Osteocyte (in vitro differentiated cells): ENCODE measurements around the gene DDIT3. TPM values are rescaled to one million over a fixed set of nuclear protein-coding genes. Genes with fewer than 3 reads are reported as not detected.
"Not testable (repeated sequence)": the region's sequence is repeated elsewhere in the genome, so short reads cannot be mapped to it uniquely, and the experiment has no call there.

Experiments used
- DNase-seq: peaks from one replicate; pipeline ENCODE4 v3.0.0; 2021; ENCODE audit warnings: mixed read lengths; ENCODE audit not compliant: unreplicated experiment; ENCODE audit errors: extremely low spot score
- H3K27ac Mint-ChIP-seq: one replicate; pipeline ENCODE4 v1.8.0; 2021; ENCODE audit warnings: mild to moderate bottlenecking, mixed read lengths; ENCODE audit not compliant: unreplicated experiment
- H3K27me3 Mint-ChIP-seq: one replicate; pipeline ENCODE4 v1.8.0; 2021; ENCODE audit warnings: mixed read lengths; ENCODE audit not compliant: unreplicated experiment
- H3K36me3 Mint-ChIP-seq: one replicate; pipeline ENCODE4 v1.8.0; 2021; ENCODE audit warnings: mixed read lengths; ENCODE audit not compliant: unreplicated experiment
- H3K4me1 Mint-ChIP-seq: one replicate; pipeline ENCODE4 v1.8.0; 2021; ENCODE audit warnings: mixed read lengths; ENCODE audit not compliant: unreplicated experiment
- H3K4me3 Mint-ChIP-seq: one replicate; pipeline ENCODE4 v1.8.0; 2021; ENCODE audit warnings: mild to moderate bottlenecking, moderate library complexity, mixed read lengths; ENCODE audit not compliant: unreplicated experiment
- H3K9me3 Mint-ChIP-seq: one replicate; pipeline ENCODE4 v1.8.0; 2021; ENCODE audit warnings: mixed read lengths; ENCODE audit not compliant: unreplicated experiment
- long read RNA-seq: library from polyadenylated mRNA; unstranded; transcript quantifications from one replicate; pipeline ENCODE4 v2.0.0, GENCODE V29; 2021
- total RNA-seq: library from RNA; stranded (reverse); gene quantifications from 2 replicates; pipeline ENCODE4 v1.2.1, GENCODE V29; 2021
- TF ChIP-seq, protein P1 (sequence below): fragments of 200-600 bp; sonication (generic); IDR thresholded peaks from 2 replicates; pipeline ENCODE4 v1.5.0; 2021; ENCODE audit warnings: antibody characterized with exemption, mild to moderate bottlenecking, moderate library complexity

Gene DDIT3, protein sequence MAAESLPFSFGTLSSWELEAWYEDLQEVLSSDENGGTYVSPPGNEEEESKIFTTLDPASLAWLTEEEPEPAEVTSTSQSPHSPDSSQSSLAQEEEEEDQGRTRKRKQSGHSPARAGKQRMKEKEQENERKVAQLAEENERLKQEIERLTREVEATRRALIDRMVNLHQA
- 89.9 and 95.7 TPM in 2 replicates for total RNA-seq
- long read RNA-seq, transcript DDIT3-202 (4 exons, 872 nt): minor isoform, 12 of 142 reads
- long read RNA-seq, transcript DDIT3-205 (3 exons, 951 nt): minor isoform, 37 of 142 reads
- long read RNA-seq, transcript DDIT3-201 (4 exons, 906 nt): major isoform, 79 of 142 reads
- long read RNA-seq, partial matches to known transcripts: 3 of 142 reads
- long read RNA-seq, other reads (novel, unspliced or antisense): 10 of 142 reads

DNA sequence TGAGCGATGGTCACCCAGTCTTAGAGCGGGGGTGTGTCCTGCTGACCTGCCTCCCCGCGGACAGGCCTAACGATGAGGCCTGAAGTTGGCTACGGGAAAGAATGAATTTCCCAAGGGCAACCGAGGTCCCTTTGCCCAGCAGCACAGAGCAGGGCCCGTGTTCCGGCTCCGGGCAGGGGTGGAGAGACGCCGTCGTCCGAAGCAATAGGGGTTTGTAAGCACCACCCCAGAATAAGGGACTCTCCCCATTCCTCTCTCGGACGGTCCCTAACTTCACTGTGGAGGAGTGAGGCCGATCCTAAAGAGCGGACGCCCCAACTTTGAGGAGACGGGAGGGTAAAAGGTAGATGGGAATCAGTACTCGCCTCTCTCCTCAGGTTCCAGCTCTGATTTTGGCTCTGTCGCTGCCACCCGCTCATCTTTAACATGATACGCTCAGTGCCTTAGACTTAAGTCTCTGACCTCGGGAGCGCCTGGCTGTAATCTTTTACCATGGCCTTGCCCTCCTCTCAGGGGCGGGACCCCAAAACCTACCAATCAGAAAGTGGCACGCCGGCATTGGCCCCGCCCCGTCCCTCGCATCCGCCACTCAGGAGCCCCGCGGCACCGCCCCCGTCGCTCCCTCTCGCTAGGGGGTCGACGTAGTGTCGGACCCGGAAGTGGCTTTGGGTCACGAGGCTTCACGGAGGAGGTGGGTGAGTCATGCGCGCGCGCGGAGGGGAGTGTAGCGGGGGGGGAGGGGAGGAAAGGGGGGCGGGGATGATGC, at the start of gene DDIT3:
DDIT3 (minus strand) TSS at position 462 of the 766 bp plus-strand sequence. CDS start 3,108 bp downstream, outside the sequence.
- DNase-seq: peak; percentile 100
- peak within 1 kb of the TSS; percentile 99 for H3K27ac Mint-ChIP-seq
- peaks cover 74% of the 10 kb centered on the region for H3K4me1 Mint-ChIP-seq
- no peaks in the 10 kb centered on the region for H3K27me3 Mint-ChIP-seq
- no peaks in the 10 kb centered on the region for H3K9me3 Mint-ChIP-seq
- H3K4me3 Mint-ChIP-seq: peak within 1 kb of the TSS; percentile 93
- TF ChIP-seq, protein P1, sequence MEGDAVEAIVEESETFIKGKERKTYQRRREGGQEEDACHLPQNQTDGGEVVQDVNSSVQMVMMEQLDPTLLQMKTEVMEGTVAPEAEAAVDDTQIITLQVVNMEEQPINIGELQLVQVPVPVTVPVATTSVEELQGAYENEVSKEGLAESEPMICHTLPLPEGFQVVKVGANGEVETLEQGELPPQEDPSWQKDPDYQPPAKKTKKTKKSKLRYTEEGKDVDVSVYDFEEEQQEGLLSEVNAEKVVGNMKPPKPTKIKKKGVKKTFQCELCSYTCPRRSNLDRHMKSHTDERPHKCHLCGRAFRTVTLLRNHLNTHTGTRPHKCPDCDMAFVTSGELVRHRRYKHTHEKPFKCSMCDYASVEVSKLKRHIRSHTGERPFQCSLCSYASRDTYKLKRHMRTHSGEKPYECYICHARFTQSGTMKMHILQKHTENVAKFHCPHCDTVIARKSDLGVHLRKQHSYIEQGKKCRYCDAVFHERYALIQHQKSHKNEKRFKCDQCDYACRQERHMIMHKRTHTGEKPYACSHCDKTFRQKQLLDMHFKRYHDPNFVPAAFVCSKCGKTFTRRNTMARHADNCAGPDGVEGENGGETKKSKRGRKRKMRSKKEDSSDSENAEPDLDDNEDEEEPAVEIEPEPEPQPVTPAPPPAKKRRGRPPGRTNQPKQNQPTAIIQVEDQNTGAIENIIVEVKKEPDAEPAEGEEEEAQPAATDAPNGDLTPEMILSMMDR: no peak
- peaks cover 42% of the 10 kb centered on the region for H3K36me3 Mint-ChIP-seq

DNA sequence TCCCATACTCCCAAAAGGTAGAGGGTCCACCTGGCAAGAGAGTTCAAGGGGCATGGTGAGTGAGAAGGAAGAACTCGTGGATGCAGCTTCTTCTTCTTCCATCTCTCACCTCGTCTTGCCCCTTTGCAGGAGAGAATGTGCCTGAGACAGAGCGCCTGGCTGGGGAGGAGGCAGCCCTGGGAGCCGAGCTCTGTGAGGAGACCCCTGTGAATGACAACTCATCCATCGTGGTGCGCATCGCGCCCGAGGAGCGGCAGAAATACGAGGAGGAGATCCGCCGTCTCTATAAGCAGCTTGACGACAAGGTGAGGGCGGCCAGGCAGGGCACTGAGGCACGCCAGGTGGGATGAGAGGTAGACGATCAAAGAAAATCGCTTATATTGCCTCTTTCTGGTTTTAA, 49.5 kb upstream of the DDIT3 start:
- no peak for DNase-seq
- Mint-ChIP-seq H3K4me1 (no peaks in the 10 kb centered on the region), H3K9me3 (no peaks in the 10 kb centered on the region), H3K4me3 (no peak overlapping the region), H3K36me3 (no peaks in the 10 kb centered on the region), H3K27me3 (peaks cover 3% of the 10 kb centered on the region), H3K27ac (no peak overlapping the region)
- TF ChIP-seq, protein P1: no peak

DNA sequence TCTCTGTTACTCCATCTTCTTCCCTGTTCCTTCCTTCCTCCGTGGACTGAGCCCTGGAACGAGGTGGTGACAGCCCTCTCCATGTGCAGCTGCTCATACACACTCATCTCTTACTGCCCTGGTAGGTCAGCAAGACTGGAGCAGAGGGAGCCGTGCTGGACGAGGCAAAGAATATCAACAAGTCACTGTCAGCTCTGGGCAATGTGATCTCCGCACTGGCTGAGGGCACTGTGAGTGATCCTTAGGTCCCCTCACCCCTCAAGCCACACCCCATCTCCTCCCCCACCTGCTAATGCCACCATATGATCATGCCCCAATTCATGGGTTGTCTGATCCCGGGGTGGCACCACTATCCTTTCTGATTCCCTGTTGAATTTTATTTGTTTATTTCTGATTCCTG, 48.5 kb upstream of the DDIT3 start:
- no peak overlapping the region for H3K4me3 Mint-ChIP-seq
- H3K27me3 Mint-ChIP-seq: peaks cover 12% of the 10 kb centered on the region
- H3K9me3 Mint-ChIP-seq: no peaks in the 10 kb centered on the region
- H3K4me1 Mint-ChIP-seq: no peaks in the 10 kb centered on the region
- no peak for DNase-seq
- TF ChIP-seq, protein P1: no peak
- no peaks in the 10 kb centered on the region for H3K36me3 Mint-ChIP-seq
- H3K27ac Mint-ChIP-seq: no peak overlapping the region

DNA sequence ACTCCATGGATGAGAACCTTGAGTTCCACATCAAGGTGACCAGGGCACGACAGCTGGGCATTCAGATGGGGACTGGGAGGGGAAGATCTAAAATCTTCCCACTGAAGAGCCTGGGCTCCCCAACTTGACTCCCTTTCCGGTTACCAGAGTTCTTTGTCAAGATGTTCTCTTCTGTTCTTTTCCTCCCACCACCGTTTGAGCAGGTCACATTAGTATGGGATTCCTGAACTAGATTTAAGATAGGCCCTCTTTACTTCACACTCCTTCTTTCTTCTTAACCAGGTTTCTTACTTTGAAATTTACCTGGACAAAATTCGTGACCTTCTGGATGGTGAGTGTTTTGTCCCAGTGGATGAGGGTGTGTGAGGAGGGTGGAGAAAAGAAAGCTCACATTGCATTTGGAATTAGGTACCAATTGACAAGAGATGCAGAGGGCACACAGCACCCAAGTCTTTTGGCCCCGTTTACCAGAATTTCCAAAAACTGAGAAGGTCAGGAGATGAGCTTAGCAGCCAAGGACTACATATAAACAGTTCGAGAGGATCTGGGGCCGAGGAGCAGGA, 43.9 kb upstream of the DDIT3 start:
- no peaks in the 10 kb centered on the region for H3K9me3 Mint-ChIP-seq
- H3K27ac Mint-ChIP-seq: no peak overlapping the region
- TF ChIP-seq, protein P1: no peak
- no peak overlapping the region for H3K4me3 Mint-ChIP-seq
- H3K36me3 Mint-ChIP-seq: no peaks in the 10 kb centered on the region
- H3K27me3 Mint-ChIP-seq: peaks cover 37% of the 10 kb centered on the region
- DNase-seq: no peak
- H3K4me1 Mint-ChIP-seq: no peaks in the 10 kb centered on the region

DNA sequence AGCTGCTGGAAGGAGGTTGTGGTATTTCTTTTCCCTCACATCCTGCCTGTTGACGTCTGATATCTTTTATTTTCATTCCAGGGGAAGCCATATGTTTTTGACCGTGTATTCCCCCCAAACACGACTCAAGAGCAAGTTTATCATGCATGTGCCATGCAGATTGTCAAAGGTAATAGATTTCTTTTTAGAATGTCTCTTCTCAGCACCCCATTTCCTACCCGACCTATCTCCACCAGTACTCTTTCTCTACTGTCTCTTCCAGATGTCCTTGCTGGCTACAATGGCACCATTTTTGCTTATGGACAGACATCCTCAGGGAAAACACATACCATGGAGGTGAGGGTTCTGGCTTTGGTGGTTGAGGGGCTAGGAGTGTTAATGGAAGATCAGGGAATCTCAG, 43.0 kb upstream of the DDIT3 start:
- Mint-ChIP-seq H3K36me3 (no peaks in the 10 kb centered on the region), H3K27me3 (peaks cover 37% of the 10 kb centered on the region)

DNA sequence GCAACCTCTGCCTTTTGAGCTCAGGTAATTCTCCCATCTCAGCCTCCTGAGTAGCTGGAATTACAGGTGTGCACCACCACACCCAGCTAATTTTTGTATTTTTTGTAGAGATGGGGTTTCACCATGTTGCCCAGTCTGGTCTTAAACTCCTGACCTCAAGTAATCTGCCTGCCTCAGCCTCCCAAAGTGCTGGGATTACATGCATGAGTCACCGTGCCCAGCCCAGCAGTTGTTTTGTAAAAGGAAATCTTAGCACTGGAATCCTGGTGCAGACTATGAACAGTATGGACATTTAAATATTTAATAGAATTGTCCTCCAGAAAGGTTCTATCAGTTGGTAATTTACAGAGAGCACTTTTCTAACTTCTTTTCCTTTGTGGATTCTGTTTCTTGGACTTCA, 40.8 kb upstream of the DDIT3 start:
- peaks cover 45% of the 10 kb centered on the region for H3K27me3 Mint-ChIP-seq
- H3K27ac Mint-ChIP-seq, H3K4me1 Mint-ChIP-seq, H3K36me3 Mint-ChIP-seq, H3K9me3 Mint-ChIP-seq, DNase-seq, H3K4me3 Mint-ChIP-seq: not testable (repeated sequence)

More for the DNA sequence above, 43.0 kb upstream of the DDIT3 start:
- no peak for DNase-seq
- no peak overlapping the region for H3K4me3 Mint-ChIP-seq
- H3K4me1 Mint-ChIP-seq: no peaks in the 10 kb centered on the region
- no peak overlapping the region for H3K27ac Mint-ChIP-seq
- H3K9me3 Mint-ChIP-seq: no peaks in the 10 kb centered on the region
- TF ChIP-seq, protein P1: no peak
